H9 (cell line): ENCODE measurements around the gene LEPR. TPM values are rescaled to one million over a fixed set of nuclear protein-coding genes. Genes with fewer than 3 reads are reported as not detected.

Source experiments
- DNase-seq: peaks from one replicate; pipeline ENCODE4 v3.0.0-alpha.2; 2017
- H2AFZ ChIP-seq: one replicate; pipeline ENCODE4 v1.6.1; 2013; ENCODE audit warnings: mild to moderate bottlenecking, low read length, control low read depth, moderate library complexity
- H2AK5ac ChIP-seq: 2 replicates; pipeline ENCODE4 v1.6.1; 2013; ENCODE audit warnings: low read length, control low read depth, mixed read lengths; ENCODE audit not compliant: insufficient read length
- H2BK120ac ChIP-seq: one replicate; pipeline ENCODE4 v1.6.1; 2013; ENCODE audit warnings: low read depth, mild to moderate bottlenecking, low read length, control low read depth, inconsistent platforms; ENCODE audit not compliant: poor library complexity, severe bottlenecking
- H2BK12ac ChIP-seq: 2 replicates; pipeline ENCODE4 v1.6.1; 2013; ENCODE audit warnings: low read length, control low read depth, mixed read lengths, low read depth; ENCODE audit not compliant: insufficient read length
- H2BK15ac ChIP-seq: 2 replicates; pipeline ENCODE4 v1.6.1; 2013; ENCODE audit warnings: low read depth, low read length, control low read depth
- H2BK20ac ChIP-seq: one replicate; pipeline ENCODE4 v1.6.1; 2013; ENCODE audit warnings: low read depth, mild to moderate bottlenecking, low read length, control low read depth, inconsistent platforms; ENCODE audit not compliant: poor library complexity, severe bottlenecking
- H2BK5ac ChIP-seq: 2 replicates; pipeline ENCODE4 v1.6.1; 2013; ENCODE audit warnings: low read length, control low read depth, mixed read lengths; ENCODE audit not compliant: insufficient read length
- H3K14ac ChIP-seq: 2 replicates; pipeline ENCODE4 v1.6.1; 2013; ENCODE audit warnings: low read length, control low read depth; ENCODE audit not compliant: insufficient read depth
- H3K18ac ChIP-seq: 2 replicates; pipeline ENCODE4 v1.6.1; 2013; ENCODE audit warnings: low read depth, mild to moderate bottlenecking, mixed read lengths, low read length, control low read depth; ENCODE audit not compliant: insufficient read length
- H3K23ac ChIP-seq: 2 replicates; pipeline ENCODE4 v1.6.1; 2013; ENCODE audit warnings: low read length, control low read depth, mixed read lengths, low read depth; ENCODE audit not compliant: insufficient read length
- H3K23me2 ChIP-seq: 2 replicates; pipeline ENCODE4 v1.6.1; 2013; ENCODE audit warnings: low read depth, mild to moderate bottlenecking, mixed read lengths, low read length, control low read depth; ENCODE audit not compliant: insufficient read length, poor library complexity, severe bottlenecking
- H3K27ac ChIP-seq: 2 replicates; pipeline ENCODE4 v1.5.1; 2013; ENCODE audit warnings: low read length, control low read depth, mixed read lengths, low read depth; ENCODE audit not compliant: insufficient read length
- H3K27me3 ChIP-seq: 2 replicates; pipeline ENCODE4 v1.6.1; 2013; ENCODE audit warnings: low read length, control low read depth, inconsistent platforms; ENCODE audit not compliant: insufficient read depth
- H3K4ac ChIP-seq: 2 replicates; pipeline ENCODE4 v1.6.1; 2013; ENCODE audit warnings: low read depth, mild to moderate bottlenecking, control low read depth, inconsistent platforms, low read length, moderate library complexity
- H3K4me1 ChIP-seq: 2 replicates; pipeline ENCODE4 v1.6.1; 2013; ENCODE audit warnings: low read length, control low read depth, inconsistent platforms; ENCODE audit not compliant: insufficient read depth
- H3K4me2 ChIP-seq: 2 replicates; pipeline ENCODE4 v1.6.1; 2013; ENCODE audit warnings: low read length, control low read depth, mixed read lengths; ENCODE audit not compliant: insufficient read length, insufficient read depth
- H3K56ac ChIP-seq: 2 replicates; pipeline ENCODE4 v1.6.1; 2013; ENCODE audit warnings: low read depth, mild to moderate bottlenecking, mixed read lengths, low read length, control low read depth; ENCODE audit not compliant: insufficient read length
- H3K79me1 ChIP-seq: 2 replicates; pipeline ENCODE4 v1.6.1; 2013; ENCODE audit warnings: low read depth, mild to moderate bottlenecking, moderate library complexity, low read length, control low read depth, inconsistent platforms; ENCODE audit not compliant: insufficient read depth, poor library complexity, severe bottlenecking
- H3K79me2 ChIP-seq: 2 replicates; pipeline ENCODE4 v1.6.1; 2013; ENCODE audit warnings: low read length, control low read depth, inconsistent platforms; ENCODE audit not compliant: insufficient read depth
- H3K9ac ChIP-seq: 2 replicates; pipeline ENCODE4 v1.6.1; 2013; ENCODE audit warnings: low read length, control low read depth, mixed read lengths; ENCODE audit not compliant: insufficient read length; ENCODE audit errors: extremely low read depth
- H3K9me3 ChIP-seq: one replicate; pipeline ENCODE4 v1.6.1; 2013; ENCODE audit warnings: low read depth, low read length, inconsistent platforms; ENCODE audit not compliant: control insufficient read depth
- H3T11ph ChIP-seq: one replicate; pipeline ENCODE4 v1.6.1; 2013; ENCODE audit warnings: mild to moderate bottlenecking, low read length, control low read depth, inconsistent platforms
- H4K20me1 ChIP-seq: one replicate; pipeline ENCODE4 v1.6.1; 2013; ENCODE audit not compliant: control insufficient read depth, insufficient read length, insufficient read depth
- H4K5ac ChIP-seq: 2 replicates; pipeline ENCODE4 v1.6.1; 2013; ENCODE audit warnings: low read depth, mild to moderate bottlenecking, mixed read lengths, low read length, control low read depth; ENCODE audit not compliant: insufficient read length
- H4K8ac ChIP-seq: replicated peaks from 2 replicates; pipeline ENCODE4 v1.6.1; 2013; ENCODE audit warnings: low read length, control low read depth, mixed read lengths, low read depth; ENCODE audit not compliant: insufficient read length
- H4K91ac ChIP-seq: 2 replicates; pipeline ENCODE4 v1.6.1; 2013; ENCODE audit warnings: low read depth, mild to moderate bottlenecking, moderate library complexity, mixed read lengths, low read length, control low read depth; ENCODE audit not compliant: insufficient read length
- H3K27ac Mint-ChIP-seq, 3 experiments: 2 replicates in 2 of 3; 3 replicates in 1 of 3; pipeline ENCODE4 v1.8.0; 2020 to 2021; ENCODE audit warnings: mixed read lengths in 3 of 3, mild to moderate bottlenecking in 1 of 3, moderate library complexity in 1 of 3
- H3K27me3 Mint-ChIP-seq: 2 replicates; pipeline ENCODE4 v1.8.0; 2021; ENCODE audit warnings: low read depth, mild to moderate bottlenecking, moderate library complexity, mixed read lengths
- H3K36me3 Mint-ChIP-seq, 3 experiments: 2 replicates in 2 of 3; 3 replicates in 1 of 3; pipeline ENCODE4 v1.8.0; 2020 to 2021; ENCODE audit warnings: low read depth in 3 of 3, mixed read lengths in 3 of 3; ENCODE audit not compliant: insufficient read depth in 1 of 3
- H3K4me1 Mint-ChIP-seq, 2 experiments: 2 replicates each; pipeline ENCODE4 v1.8.0; 2020; ENCODE audit warnings: mixed read lengths in 2 of 2
- H3K4me3 Mint-ChIP-seq, 2 experiments: 2 replicates in 1 of 2; 3 replicates in 1 of 2; pipeline ENCODE4 v1.8.0; 2020 to 2021; ENCODE audit warnings: mild to moderate bottlenecking in 2 of 2, mixed read lengths in 2 of 2, moderate library complexity in 1 of 2
- H3K9me3 Mint-ChIP-seq, 2 experiments: 2 replicates in 1 of 2; 3 replicates in 1 of 2; pipeline ENCODE4 v1.8.0; 2020; ENCODE audit warnings: mild to moderate bottlenecking in 2 of 2, mixed read lengths in 2 of 2, moderate library complexity in 1 of 2
- WGBS: extraction: QIAGEN DNeasy Blood & Tissue Kit; methylation state at CpG from one replicate; pipeline ENCODE4 v1.1.7; 2013; ENCODE audit warnings: missing lambda C conversion rate, low lambda C conversion rate, mixed read lengths; ENCODE audit not compliant: insufficient read length; ENCODE audit errors: extremely low coverage; 5-methylcytosine and 5-hydroxymethylcytosine counted together
- total RNA-seq: library from RNA; stranded (reverse); gene quantifications from 2 replicates; pipeline ENCODE4 v1.2.1, GENCODE V29; 2021
- TF ChIP-seq, protein P1 (sequence below): fragments of 200-600 bp; sonication (generic); conservative IDR thresholded peaks from 3 replicates; pipeline ENCODE4 v1.8.0; 2021; ENCODE audit warnings: antibody characterized with exemption, mild to moderate bottlenecking

Gene LEPR
- total RNA-seq, 1 experiment from 2014 or later: 3.3 TPM

DNA sequence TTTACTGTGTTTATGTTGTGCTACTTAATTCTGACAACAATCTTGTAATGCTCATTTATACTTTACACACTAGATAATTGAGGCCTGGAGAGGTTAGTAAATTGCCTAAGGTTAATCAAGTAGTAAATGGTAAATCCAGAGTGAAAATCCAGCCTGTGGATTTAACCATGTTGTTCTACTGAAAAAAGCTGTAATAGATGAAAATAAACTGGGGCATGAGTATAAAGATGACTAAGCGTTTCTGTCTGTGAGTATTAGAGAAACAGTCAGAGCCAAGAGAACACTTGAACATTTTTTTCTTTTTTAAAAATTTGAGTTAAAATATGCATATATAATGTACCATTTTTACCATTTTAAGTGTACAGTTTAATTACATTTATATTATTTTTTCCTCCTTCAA is 47.9 kb upstream of the LEPR start:
- Histone ChIP-seq H2BK5ac (no peak overlapping the region), H3K18ac (no peak overlapping the region), H3K4ac (no peak overlapping the region), H2AFZ (no peak overlapping the region), H3K56ac (no peak overlapping the region), H4K91ac (no peak overlapping the region), H3K23me2 (no peaks in the 10 kb centered on the region), H3K9ac (no peak overlapping the region), H3K9me3 (no peaks in the 10 kb centered on the region), H4K8ac (no peak overlapping the region), H4K20me1 (no peaks in the 10 kb centered on the region), H4K5ac (no peak overlapping the region), H3K27me3 (no peaks in the 10 kb centered on the region), H3K79me2 (no peaks in the 10 kb centered on the region), H3K4me1 (no peaks in the 10 kb centered on the region), H3K23ac (no peak overlapping the region), H2BK120ac (no peak overlapping the region), H2BK15ac (no peak overlapping the region), H2BK20ac (no peak overlapping the region), H2AK5ac (no peak overlapping the region), H3K14ac (no peak overlapping the region), H3K4me2 (no peak overlapping the region), H3K79me1 (no peaks in the 10 kb centered on the region), H3K27ac (no peak overlapping the region), H2BK12ac (no peak overlapping the region), H3T11ph (no peak overlapping the region)
- no CpG with 5 or more reads among the region's 1 CpG for WGBS
- Mint-ChIP-seq H3K4me3 (no peak overlapping the region), H3K4me1 (no peaks in the 10 kb centered on the region), H3K9me3 (no peaks in the 10 kb centered on the region), H3K27me3 (no peaks in the 10 kb centered on the region), H3K36me3 (no peaks in the 10 kb centered on the region), H3K27ac (no peak overlapping the region)
- no peak for DNase-seq
- TF ChIP-seq, protein P1, sequence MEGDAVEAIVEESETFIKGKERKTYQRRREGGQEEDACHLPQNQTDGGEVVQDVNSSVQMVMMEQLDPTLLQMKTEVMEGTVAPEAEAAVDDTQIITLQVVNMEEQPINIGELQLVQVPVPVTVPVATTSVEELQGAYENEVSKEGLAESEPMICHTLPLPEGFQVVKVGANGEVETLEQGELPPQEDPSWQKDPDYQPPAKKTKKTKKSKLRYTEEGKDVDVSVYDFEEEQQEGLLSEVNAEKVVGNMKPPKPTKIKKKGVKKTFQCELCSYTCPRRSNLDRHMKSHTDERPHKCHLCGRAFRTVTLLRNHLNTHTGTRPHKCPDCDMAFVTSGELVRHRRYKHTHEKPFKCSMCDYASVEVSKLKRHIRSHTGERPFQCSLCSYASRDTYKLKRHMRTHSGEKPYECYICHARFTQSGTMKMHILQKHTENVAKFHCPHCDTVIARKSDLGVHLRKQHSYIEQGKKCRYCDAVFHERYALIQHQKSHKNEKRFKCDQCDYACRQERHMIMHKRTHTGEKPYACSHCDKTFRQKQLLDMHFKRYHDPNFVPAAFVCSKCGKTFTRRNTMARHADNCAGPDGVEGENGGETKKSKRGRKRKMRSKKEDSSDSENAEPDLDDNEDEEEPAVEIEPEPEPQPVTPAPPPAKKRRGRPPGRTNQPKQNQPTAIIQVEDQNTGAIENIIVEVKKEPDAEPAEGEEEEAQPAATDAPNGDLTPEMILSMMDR: no peak
